Measurements from ENCODE around the gene GLRX3.

DNA sequence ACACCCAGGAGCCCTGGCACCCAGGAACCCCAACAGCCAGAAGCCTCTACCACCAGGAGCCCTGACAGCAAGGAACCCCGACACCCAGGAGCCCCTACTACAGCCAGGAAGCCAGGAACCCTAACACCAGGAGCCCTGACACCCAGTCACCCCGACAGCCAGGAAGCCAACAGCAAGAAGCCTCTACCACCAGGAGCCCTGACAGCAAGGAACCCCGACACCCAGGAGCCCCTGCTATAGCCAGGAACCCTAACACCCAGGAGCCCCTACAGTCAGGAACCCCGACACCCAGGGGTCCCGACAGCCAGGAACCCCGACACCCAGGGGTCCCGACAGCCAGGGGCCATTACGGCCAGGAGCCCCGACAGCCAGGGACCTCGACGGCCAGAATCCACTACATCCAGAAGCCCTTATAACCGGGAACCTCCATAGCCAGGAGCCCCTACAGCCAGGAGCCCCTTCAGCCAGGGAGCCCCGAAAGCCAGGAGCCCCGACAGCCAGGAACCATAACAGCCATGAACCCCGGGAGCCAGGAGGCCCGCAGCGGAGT lies 440 bp upstream of the GLRX3 start:
- TF ChIP-seq, protein P1, sequence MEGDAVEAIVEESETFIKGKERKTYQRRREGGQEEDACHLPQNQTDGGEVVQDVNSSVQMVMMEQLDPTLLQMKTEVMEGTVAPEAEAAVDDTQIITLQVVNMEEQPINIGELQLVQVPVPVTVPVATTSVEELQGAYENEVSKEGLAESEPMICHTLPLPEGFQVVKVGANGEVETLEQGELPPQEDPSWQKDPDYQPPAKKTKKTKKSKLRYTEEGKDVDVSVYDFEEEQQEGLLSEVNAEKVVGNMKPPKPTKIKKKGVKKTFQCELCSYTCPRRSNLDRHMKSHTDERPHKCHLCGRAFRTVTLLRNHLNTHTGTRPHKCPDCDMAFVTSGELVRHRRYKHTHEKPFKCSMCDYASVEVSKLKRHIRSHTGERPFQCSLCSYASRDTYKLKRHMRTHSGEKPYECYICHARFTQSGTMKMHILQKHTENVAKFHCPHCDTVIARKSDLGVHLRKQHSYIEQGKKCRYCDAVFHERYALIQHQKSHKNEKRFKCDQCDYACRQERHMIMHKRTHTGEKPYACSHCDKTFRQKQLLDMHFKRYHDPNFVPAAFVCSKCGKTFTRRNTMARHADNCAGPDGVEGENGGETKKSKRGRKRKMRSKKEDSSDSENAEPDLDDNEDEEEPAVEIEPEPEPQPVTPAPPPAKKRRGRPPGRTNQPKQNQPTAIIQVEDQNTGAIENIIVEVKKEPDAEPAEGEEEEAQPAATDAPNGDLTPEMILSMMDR (IDR thresholded peaks at IDR 0.05; ENCODE audit: insufficient read depth, low read depth, low read length) = no peak
- peak; percentile 39 for TF ChIP-seq EZH2 (IDR thresholded peaks at IDR 0.05; ENCODE audit: insufficient read depth, low read length)

Measured in astrocyte (in vitro differentiated cells and primary cell).